ENCODE results near the gene KAZN. TPM values are rescaled to one million over a fixed set of nuclear protein-coding genes. Genes with fewer than 3 reads are reported as not detected.

The KAZN gene
- total and polyA plus RNA-seq, 10 donors = 20.0 to 245 (median 144) TPM

- intact Hi-C loops (cut with DNase I; ENCODE audit: low total_unique reads) = no loop called here
- H3K27me3 ChIP-seq (replicated peaks in 1 of 7) = no peaks in the 10 kb centered on the region
- no peak overlapping the region for H3K4me3 ChIP-seq
- no peak for DNase-seq
- WGBS, 5 donors = 65 to 87% (median 86%) methylated on average over 9 of the region's 9 CpGs
- H3K36me3 ChIP-seq = peaks cover 0 to 8% (median 0%) of the 10 kb centered on the region in 6 donors
- TF ChIP-seq POLR2AphosphoS5 (IDR thresholded peaks at IDR 0.05) (peak in 1 of 3 donors; percentile 14), POLR2A (IDR thresholded peaks at IDR 0.05) (no peak), CTCF (IDR thresholded peaks at IDR 0.05 in 8 of 11, conservative IDR thresholded peaks at IDR 0.05 in 3 of 11) (no peak)
- no peaks in the 10 kb centered on the region for H3K4me1 ChIP-seq
- no peaks in the 10 kb centered on the region for H3K9me3 ChIP-seq
- no peak overlapping the region for H3K27ac ChIP-seq
Observed at GRCh38 chr1:15076807-15077206, 478.3 kb downstream of the KAZN start.

- 85 to 94% (median 90%) methylated on average over 10 of the region's 10 CpGs for WGBS, 5 donors
- Histone ChIP-seq H3K4me3 (no peak overlapping the region), H3K27me3 (replicated peaks in 1 of 7) (no peaks in the 10 kb centered on the region), H3K27ac (no peak overlapping the region), H3K36me3 (peaks cover 0 to 7% (median 0%) of the 10 kb centered on the region in 6 donors), H3K9me3 (no peaks in the 10 kb centered on the region), H3K4me1 (no peaks in the 10 kb centered on the region)
- TF ChIP-seq POLR2AphosphoS5 (IDR thresholded peaks at IDR 0.05) (no peak), POLR2A (IDR thresholded peaks at IDR 0.05) (no peak), CTCF (IDR thresholded peaks at IDR 0.05 in 8 of 11, conservative IDR thresholded peaks at IDR 0.05 in 3 of 11) (no peak)
- intact Hi-C loops (cut with DNase I; ENCODE audit: low total_unique reads) = no loop called here
- no peak for DNase-seq
Observed at GRCh38 chr1:15077384-15077783, 478.9 kb downstream of the KAZN start.

DNA sequence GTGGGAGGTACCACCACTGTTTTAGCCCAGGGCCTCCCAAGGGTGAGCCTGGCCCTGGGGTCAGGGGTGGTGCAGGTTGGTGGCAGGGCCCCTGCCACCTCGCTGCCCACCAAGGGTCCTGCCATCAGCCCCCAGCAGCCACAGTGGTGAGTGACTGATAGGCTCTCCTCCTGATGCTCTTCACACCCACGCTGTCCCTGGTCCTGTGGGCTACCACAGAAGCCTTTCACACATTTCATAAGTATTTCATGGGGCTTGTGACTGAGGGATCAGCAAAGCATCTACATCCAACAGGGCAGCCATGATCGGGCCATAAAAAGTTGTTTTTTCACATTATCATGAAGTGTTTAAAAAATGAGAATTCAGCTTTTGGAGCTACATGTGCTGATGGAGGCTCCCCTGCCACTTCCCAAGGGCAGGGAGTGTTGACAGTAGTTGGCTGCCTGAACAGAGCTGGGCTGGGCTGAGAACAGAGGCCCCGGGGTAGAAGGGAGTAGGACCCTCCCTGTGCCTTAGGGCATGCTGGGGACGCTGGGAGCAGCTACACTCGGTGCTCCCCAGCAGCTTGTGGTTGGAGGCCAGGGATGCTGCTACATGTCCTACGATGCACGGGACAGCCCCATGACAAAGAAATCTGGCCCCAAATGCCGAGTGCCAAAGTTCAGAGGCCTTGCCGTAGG, 482.0 kb downstream of the KAZN start:
- no peak overlapping the region for H3K4me3 ChIP-seq
- no peaks in the 10 kb centered on the region for H3K27me3 ChIP-seq (replicated peaks in 1 of 7)
- WGBS, 5 donors = 61 to 83% (median 78%) methylated on average over 10 of the region's 10 CpGs
- no peaks in the 10 kb centered on the region for H3K36me3 ChIP-seq
- TF ChIP-seq POLR2AphosphoS5 (IDR thresholded peaks at IDR 0.05) (no peak), POLR2A (IDR thresholded peaks at IDR 0.05) (no peak), CTCF (IDR thresholded peaks at IDR 0.05 in 8 of 11, conservative IDR thresholded peaks at IDR 0.05 in 3 of 11) (no peak)
- no peaks in the 10 kb centered on the region for H3K9me3 ChIP-seq
- no peak overlapping the region for H3K27ac ChIP-seq
- intact Hi-C loops (cut with DNase I; ENCODE audit: low total_unique reads) = no loop called here
- DNase-seq = no peak
- peaks cover 0 to 5% (median 0%) of the 10 kb centered on the region in 6 donors for H3K4me1 ChIP-seq

DNA sequence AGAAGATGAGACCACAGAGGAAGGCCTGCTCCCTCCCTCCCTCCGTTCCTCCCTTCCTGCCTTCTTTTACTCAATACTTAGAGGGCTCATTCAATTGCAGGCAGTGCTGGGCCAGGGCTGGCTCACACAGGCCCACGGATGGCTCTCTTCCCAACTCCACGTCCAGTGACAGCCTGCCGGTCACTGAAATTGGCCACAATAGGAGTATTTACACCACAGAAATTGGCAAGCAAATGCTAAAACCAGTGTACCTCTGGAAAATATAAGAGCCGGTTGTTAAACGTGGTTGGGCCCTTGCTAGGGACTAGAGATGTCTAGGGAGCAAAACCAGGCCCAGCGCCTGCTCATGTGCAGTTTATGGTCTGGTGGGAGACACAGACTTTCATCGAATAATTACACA, 482.6 kb downstream of the KAZN start:
- Histone ChIP-seq H3K4me1 (peaks cover 0 to 5% (median 0%) of the 10 kb centered on the region in 6 donors), H3K27ac (no peak overlapping the region), H3K36me3 (no peaks in the 10 kb centered on the region), H3K4me3 (no peak overlapping the region), H3K9me3 (no peaks in the 10 kb centered on the region), H3K27me3 (replicated peaks in 1 of 7) (no peaks in the 10 kb centered on the region)
- intact Hi-C loops (cut with DNase I; ENCODE audit: low total_unique reads) = no loop called here
- 62 to 80% (median 71%) methylated on average over 8 of the region's 8 CpGs for WGBS, 5 donors
- TF ChIP-seq CTCF (IDR thresholded peaks at IDR 0.05 in 8 of 11, conservative IDR thresholded peaks at IDR 0.05 in 3 of 11) (no peak), POLR2A (IDR thresholded peaks at IDR 0.05) (no peak), POLR2AphosphoS5 (IDR thresholded peaks at IDR 0.05) (no peak)
- DNase-seq = no peak
